K562 (cell line): Measurements from ENCODE around the gene ADGRB2. TPM values are rescaled to one million over a fixed set of nuclear protein-coding genes. Genes with fewer than 3 reads are reported as not detected.
A peak's percentile ranks its signal among the peaks of the same experiment; 100 is the strongest.

Experiments used
- C11orf30 ChIP-seq: fragments of 450-650 bp; IDR thresholded peaks from 2 replicates; pipeline ENCODE4 v1.6.1; 2016; ENCODE audit warnings: low read depth, mild to moderate bottlenecking
- COPS2 ChIP-seq: fragments of 450-650 bp; conservative IDR thresholded peaks from 2 replicates; pipeline ENCODE4 v1.6.1; 2016; ENCODE audit warnings: mild to moderate bottlenecking, moderate library complexity
- FOXP1 ChIP-seq: sonication (generic); formaldehyde crosslinking; IDR thresholded peaks from 2 replicates; pipeline ENCODE4 v1.8.0; 2022; ENCODE audit warnings: mild to moderate bottlenecking, missing genetic modification reagents
- HMG20B ChIP-seq: fragments of 250-450 bp; sonication (Bioruptor Pico); IDR thresholded peaks from 2 replicates; pipeline ENCODE4 v1.5.0; 2021; ENCODE audit warnings: mild to moderate bottlenecking
- ILK ChIP-seq: fragments of 450-650 bp; IDR thresholded peaks from 2 replicates; pipeline ENCODE4 v1.6.1; 2016; ENCODE audit warnings: missing genetic modification characterization, low read depth, mild to moderate bottlenecking, missing compliant biosample characterization, moderate library complexity, borderline replicate concordance
- KDM1A ChIP-seq, 2 experiments: fragments of 450-650 bp; IDR thresholded peaks; 2 replicates each; pipeline ENCODE4 v1.6.1; 2016; ENCODE audit warnings: mild to moderate bottlenecking in 2 of 2
- NFIX ChIP-seq: fragments of 250-450 bp; sonication (Bioruptor Pico); IDR thresholded peaks from 2 replicates; pipeline ENCODE4 v1.4.0; 2020; ENCODE audit warnings: low read depth, mild to moderate bottlenecking, moderate library complexity
- NR2C1 ChIP-seq, 2 experiments: fragments of 450-650 bp; IDR thresholded peaks; 2 replicates each; pipeline ENCODE4 v1.6.1; 2017; ENCODE audit warnings: mild to moderate bottlenecking in 2 of 2, antibody characterized with exemption in 1 of 2, inconsistent platforms in 1 of 2, missing compliant biosample characterization in 1 of 2, missing genetic modification characterization in 1 of 2
- PHTF2 ChIP-seq: fragments of 250-450 bp; sonication (Bioruptor Pico); IDR thresholded peaks from 2 replicates; pipeline ENCODE4 v1.5.0; 2021; ENCODE audit warnings: mild to moderate bottlenecking
- POLR2G ChIP-seq: fragments of 200-400 bp; formaldehyde crosslinking; IDR thresholded peaks from 2 replicates; pipeline ENCODE4 v1.6.1; 2017; ENCODE audit warnings: low read depth, mild to moderate bottlenecking, antibody characterized with exemption, low read length, moderate library complexity
- SREBF1 ChIP-seq: fragments of 150-350 bp; IDR thresholded peaks from 2 replicates; pipeline ENCODE4 v1.6.1; 2014; ENCODE audit warnings: antibody characterized with exemption, low read depth, low read length, borderline replicate concordance
- polyA plus RNA-seq, 8 experiments: library from polyadenylated mRNA; depleted of rRNA in 4 of 8; stranded (reverse) in 5 of 8; unstranded in 3 of 8; fragments of >200 nt; fragmentation: Nextera tagmentation in 2 of 8; fragmentation: Illumina TruSeq in 1 of 8; extraction: Ambion mirVana in 2 of 8; extraction: Trizol in 1 of 8; gene quantifications; 2 replicates each; pipeline versions ENCODE4 v1.2.1 to v1.2.3, GENCODE V29; 2011 to 2014; ENCODE audit warnings: inconsistent platforms in 1 of 8, missing spikeins in 1 of 8
- total RNA-seq, 7 experiments: library from RNA; depleted of rRNA in 6 of 7; stranded (reverse); fragments of >200 nt in 6 of 7; fragmentation: Illumina TruSeq in 2 of 7; extraction: Trizol in 2 of 7; gene quantifications; 2 replicates each; pipeline versions ENCODE4 v1.2.1 to v1.2.3, GENCODE V29; 2011 to 2021; ENCODE audit warnings: low replicate concordance in 1 of 7
- TF ChIP-seq, protein P1 (sequence below), 2 experiments: fragments of 200-800 bp in 1 of 2; sonication (Bioruptor generic) in 1 of 2; sonication (generic) in 1 of 2; formaldehyde crosslinking in 1 of 2; IDR thresholded peaks in 1 of 2; conservative IDR thresholded peaks in 1 of 2; 2 replicates each; pipeline versions ENCODE4 v1.5.0 to v1.6.1; 2016 to 2020; ENCODE audit warnings: missing compliant biosample characterization in 1 of 2, missing genetic modification characterization in 1 of 2, missing genetic modification reagents in 1 of 2
- TF ChIP-seq, protein P2 (sequence below): sonication (generic); formaldehyde crosslinking; IDR thresholded peaks from 2 replicates; pipeline ENCODE4 v1.5.0; 2020; ENCODE audit warnings: missing genetic modification reagents
- TF ChIP-seq, protein P3 (sequence below): fragments of 450-650 bp; IDR thresholded peaks from 2 replicates; pipeline ENCODE4 v1.6.1; 2016; ENCODE audit warnings: low read depth, mild to moderate bottlenecking, moderate library complexity
- TF ChIP-seq, protein P4 (sequence below): sonication (generic); formaldehyde crosslinking; IDR thresholded peaks from 2 replicates; pipeline ENCODE4 v1.8.1; 2023; ENCODE audit warnings: missing genetic modification reagents, mild to moderate bottlenecking, borderline replicate concordance
- TF ChIP-seq, protein P5 (sequence below): IDR thresholded peaks from 2 replicates; pipeline ENCODE4 v1.6.1; 2011; ENCODE audit warnings: borderline replicate concordance, low read depth, mild to moderate bottlenecking, moderate library complexity, low read length; ENCODE audit not compliant: insufficient read depth, poor library complexity, severe bottlenecking

ADGRB2 gene
- total and polyA plus RNA-seq, 9 of the 15 experiments (the other 6 are each of a cell fraction or from before 2014, with no cell fraction given), result 0.04 to 0.23 (median 0.20) TPM; not detected in 2

DNA sequence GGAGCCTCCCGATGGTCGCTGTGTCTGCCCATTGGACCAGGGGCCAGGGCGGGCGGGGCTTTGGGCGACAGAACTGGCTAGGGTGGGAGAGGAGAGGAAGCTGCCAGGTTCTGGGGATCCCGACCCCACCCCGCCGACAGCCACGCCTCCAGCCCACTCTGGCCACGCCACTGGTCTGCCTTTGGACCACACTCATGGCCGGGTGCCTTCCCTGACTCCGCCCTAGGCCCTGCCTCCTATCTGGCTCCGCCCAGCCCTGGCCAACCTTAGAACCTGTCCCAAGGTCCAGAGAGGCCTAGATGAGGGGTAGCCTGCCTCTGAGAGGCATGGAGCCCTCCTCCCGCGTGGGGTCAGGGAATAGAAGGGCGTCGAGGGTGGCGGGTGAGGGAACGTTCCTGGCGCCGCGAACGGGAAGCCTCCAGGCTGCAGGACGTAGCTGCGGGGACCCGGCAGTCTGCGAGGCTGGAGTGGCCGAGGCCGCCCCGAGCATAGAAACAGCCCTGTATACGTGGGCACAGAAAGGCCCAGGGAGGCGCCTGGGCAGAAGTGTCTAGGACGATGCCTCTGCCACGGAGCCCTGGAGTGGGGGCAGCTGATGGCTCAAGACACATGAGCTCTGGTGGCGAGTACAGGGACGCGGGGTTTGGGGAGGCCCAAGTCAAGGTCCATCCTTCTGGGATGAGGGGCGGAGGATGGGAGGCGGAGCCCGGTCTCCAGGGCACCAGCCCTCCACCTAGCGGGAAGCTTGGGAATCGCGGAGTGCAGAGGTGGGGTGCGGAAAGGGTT, 48.9 kb downstream of the ADGRB2 start (continued):
- TF ChIP-seq, protein P1, sequence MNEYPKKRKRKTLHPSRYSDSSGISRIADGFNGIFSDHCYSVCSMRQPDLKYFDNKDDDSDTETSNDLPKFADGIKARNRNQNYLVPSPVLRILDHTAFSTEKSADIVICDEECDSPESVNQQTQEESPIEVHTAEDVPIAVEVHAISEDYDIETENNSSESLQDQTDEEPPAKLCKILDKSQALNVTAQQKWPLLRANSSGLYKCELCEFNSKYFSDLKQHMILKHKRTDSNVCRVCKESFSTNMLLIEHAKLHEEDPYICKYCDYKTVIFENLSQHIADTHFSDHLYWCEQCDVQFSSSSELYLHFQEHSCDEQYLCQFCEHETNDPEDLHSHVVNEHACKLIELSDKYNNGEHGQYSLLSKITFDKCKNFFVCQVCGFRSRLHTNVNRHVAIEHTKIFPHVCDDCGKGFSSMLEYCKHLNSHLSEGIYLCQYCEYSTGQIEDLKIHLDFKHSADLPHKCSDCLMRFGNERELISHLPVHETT (CRISPR knock-in tag; conservative IDR thresholded peaks at IDR 0.05 in 1 of 2, IDR thresholded peaks at IDR 0.05 in 1 of 2), result no peak
- no peak for TF ChIP-seq ILK (tag)
- no peak for TF ChIP-seq NR2C1 (IDR thresholded peaks at IDR 0.05)
- TF ChIP-seq NR2C1 (tag; IDR thresholded peaks at IDR 0.05), result no peak
- no peak for TF ChIP-seq SREBF1
- peak; percentile 79; the same call in 1 of the 2 replicates for TF ChIP-seq FOXP1 (CRISPR knock-in tag)
- TF ChIP-seq, protein P2, sequence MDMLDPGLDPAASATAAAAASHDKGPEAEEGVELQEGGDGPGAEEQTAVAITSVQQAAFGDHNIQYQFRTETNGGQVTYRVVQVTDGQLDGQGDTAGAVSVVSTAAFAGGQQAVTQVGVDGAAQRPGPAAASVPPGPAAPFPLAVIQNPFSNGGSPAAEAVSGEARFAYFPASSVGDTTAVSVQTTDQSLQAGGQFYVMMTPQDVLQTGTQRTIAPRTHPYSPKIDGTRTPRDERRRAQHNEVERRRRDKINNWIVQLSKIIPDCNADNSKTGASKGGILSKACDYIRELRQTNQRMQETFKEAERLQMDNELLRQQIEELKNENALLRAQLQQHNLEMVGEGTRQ, result no peak
- TF ChIP-seq C11orf30, result no peak
- TF ChIP-seq, protein P3, sequence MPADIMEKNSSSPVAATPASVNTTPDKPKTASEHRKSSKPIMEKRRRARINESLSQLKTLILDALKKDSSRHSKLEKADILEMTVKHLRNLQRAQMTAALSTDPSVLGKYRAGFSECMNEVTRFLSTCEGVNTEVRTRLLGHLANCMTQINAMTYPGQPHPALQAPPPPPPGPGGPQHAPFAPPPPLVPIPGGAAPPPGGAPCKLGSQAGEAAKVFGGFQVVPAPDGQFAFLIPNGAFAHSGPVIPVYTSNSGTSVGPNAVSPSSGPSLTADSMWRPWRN, result no peak
- no peak for TF ChIP-seq PHTF2 (CRISPR knock-in tag)
- TF ChIP-seq NFIX (CRISPR knock-in tag), result no peak
- peak; percentile 33; the same call in 1 of the 2 replicates for TF ChIP-seq POLR2G
- TF ChIP-seq, protein P4, sequence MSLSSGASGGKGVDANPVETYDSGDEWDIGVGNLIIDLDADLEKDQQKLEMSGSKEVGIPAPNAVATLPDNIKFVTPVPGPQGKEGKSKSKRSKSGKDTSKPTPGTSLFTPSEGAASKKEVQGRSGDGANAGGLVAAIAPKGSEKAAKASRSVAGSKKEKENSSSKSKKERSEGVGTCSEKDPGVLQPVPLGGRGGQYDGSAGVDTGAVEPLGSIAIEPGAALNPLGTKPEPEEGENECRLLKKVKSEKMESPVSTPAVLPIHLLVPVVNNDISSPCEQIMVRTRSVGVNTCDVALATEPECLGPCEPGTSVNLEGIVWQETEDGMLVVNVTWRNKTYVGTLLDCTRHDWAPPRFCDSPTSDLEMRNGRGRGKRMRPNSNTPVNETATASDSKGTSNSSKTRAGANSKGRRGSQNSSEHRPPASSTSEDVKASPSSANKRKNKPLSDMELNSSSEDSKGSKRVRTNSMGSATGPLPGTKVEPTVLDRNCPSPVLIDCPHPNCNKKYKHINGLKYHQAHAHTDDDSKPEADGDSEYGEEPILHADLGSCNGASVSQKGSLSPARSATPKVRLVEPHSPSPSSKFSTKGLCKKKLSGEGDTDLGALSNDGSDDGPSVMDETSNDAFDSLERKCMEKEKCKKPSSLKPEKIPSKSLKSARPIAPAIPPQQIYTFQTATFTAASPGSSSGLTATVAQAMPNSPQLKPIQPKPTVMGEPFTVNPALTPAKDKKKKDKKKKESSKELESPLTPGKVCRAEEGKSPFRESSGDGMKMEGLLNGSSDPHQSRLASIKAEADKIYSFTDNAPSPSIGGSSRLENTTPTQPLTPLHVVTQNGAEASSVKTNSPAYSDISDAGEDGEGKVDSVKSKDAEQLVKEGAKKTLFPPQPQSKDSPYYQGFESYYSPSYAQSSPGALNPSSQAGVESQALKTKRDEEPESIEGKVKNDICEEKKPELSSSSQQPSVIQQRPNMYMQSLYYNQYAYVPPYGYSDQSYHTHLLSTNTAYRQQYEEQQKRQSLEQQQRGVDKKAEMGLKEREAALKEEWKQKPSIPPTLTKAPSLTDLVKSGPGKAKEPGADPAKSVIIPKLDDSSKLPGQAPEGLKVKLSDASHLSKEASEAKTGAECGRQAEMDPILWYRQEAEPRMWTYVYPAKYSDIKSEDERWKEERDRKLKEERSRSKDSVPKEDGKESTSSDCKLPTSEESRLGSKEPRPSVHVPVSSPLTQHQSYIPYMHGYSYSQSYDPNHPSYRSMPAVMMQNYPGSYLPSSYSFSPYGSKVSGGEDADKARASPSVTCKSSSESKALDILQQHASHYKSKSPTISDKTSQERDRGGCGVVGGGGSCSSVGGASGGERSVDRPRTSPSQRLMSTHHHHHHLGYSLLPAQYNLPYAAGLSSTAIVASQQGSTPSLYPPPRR (CRISPR knock-in tag), result 0 out of 2 replicates have a peak, but pooled peaks have one; percentile 55
- TF ChIP-seq COPS2, result no peak
- peak in 1 of 2 experiments; percentile 68; a peak in 1 of 4 replicates for TF ChIP-seq KDM1A (IDR thresholded peaks at IDR 0.05)
- TF ChIP-seq, protein P5, sequence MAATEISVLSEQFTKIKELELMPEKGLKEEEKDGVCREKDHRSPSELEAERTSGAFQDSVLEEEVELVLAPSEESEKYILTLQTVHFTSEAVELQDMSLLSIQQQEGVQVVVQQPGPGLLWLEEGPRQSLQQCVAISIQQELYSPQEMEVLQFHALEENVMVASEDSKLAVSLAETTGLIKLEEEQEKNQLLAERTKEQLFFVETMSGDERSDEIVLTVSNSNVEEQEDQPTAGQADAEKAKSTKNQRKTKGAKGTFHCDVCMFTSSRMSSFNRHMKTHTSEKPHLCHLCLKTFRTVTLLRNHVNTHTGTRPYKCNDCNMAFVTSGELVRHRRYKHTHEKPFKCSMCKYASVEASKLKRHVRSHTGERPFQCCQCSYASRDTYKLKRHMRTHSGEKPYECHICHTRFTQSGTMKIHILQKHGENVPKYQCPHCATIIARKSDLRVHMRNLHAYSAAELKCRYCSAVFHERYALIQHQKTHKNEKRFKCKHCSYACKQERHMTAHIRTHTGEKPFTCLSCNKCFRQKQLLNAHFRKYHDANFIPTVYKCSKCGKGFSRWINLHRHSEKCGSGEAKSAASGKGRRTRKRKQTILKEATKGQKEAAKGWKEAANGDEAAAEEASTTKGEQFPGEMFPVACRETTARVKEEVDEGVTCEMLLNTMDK, result peak; percentile 92
- no peak for TF ChIP-seq HMG20B
